ENCODE measurements around the gene ZNF549. TPM values are rescaled to one million over a fixed set of nuclear protein-coding genes. Genes with fewer than 3 reads are reported as not detected.

Gene ZNF549
- total RNA-seq, 1 experiment from 2014 or later = 9.2 TPM

- no peak for TF ChIP-seq MYBL2 (CRISPR knock-in tag; IDR thresholded peaks at IDR 0.05)
Measured at GRCh38 chr19:57552432-57552831, 25.3 kb downstream of the ZNF549 start (continued).

- peaks cover 54% of the 10 kb centered on the region for H3K36me3 Mint-ChIP-seq
- POLR2A ChIA-PET = no interaction called here
Measured at GRCh38 chr19:57557659-57558058, 30.5 kb downstream of the ZNF549 start.

GRCh38 chr19:57558525-57558924 lies 31.4 kb downstream of the ZNF549 start:
- ATAC-seq (0 out of 2 replicates have a peak, but pooled peaks have one; percentile 10), DNase-seq (ENCODE audit: low spot score) (no peak)
- H3K27ac Mint-ChIP-seq = no peak overlapping the region
- H3K4me1 Mint-ChIP-seq = peaks cover 11% of the 10 kb centered on the region
- H3K4me3 Mint-ChIP-seq = peak overlapping the region; percentile 97
- peaks cover 27% of the 10 kb centered on the region for H3K27me3 Mint-ChIP-seq (ENCODE audit: low read depth)
- H3K36me3 Mint-ChIP-seq = peaks cover 48% of the 10 kb centered on the region
- peaks cover 37% of the 10 kb centered on the region for H3K9me3 Mint-ChIP-seq
- POLR2A ChIA-PET = no interaction called here
- CTCF ChIA-PET = interaction anchor here (0.7 to 1.2 kb wide), 4 partner anchors 106 to 152 kb away, joined by 3 to 5 read pairs (median 3); partner anchors contain the start of genes ZNF154 and ZNF551
- TF ChIP-seq ZBTB43 (CRISPR knock-in tag; IDR thresholded peaks at IDR 0.05) (no peak), STAT6 (CRISPR knock-in tag; conservative IDR thresholded peaks at IDR 0.05; ENCODE audit: low read depth) (no peak), TP53 (CRISPR knock-in tag; IDR thresholded peaks at IDR 0.05) (no peak), MAX (CRISPR knock-in tag; IDR thresholded peaks at IDR 0.05) (no peak), GABPB1 (CRISPR knock-in tag; IDR thresholded peaks at IDR 0.05) (no peak), ZMAT4 (CRISPR knock-in tag; IDR thresholded peaks at IDR 0.05) (no peak), GTF2I (CRISPR knock-in tag; conservative IDR thresholded peaks at IDR 0.05) (no peak), IRF2 (CRISPR knock-in tag; IDR thresholded peaks at IDR 0.05; ENCODE audit: borderline replicate concordance, low read depth) (no peak), USF1 (CRISPR knock-in tag; IDR thresholded peaks at IDR 0.05) (no peak), ZNF532 (CRISPR knock-in tag; IDR thresholded peaks at IDR 0.05; ENCODE audit: borderline replicate concordance) (no peak), ARID4B (CRISPR knock-in tag; IDR thresholded peaks at IDR 0.05; ENCODE audit: borderline replicate concordance) (no peak)

More at GRCh38 chr19:57557659-57558058, 30.5 kb downstream of the ZNF549 start:
- DNase-seq (ENCODE audit: low spot score) = no peak
- no peak overlapping the region for H3K27ac Mint-ChIP-seq
- peaks cover 22% of the 10 kb centered on the region for H3K27me3 Mint-ChIP-seq (ENCODE audit: low read depth)
- H3K9me3 Mint-ChIP-seq = peaks cover 28% of the 10 kb centered on the region
- CTCF ChIA-PET = interaction anchor here (1.2 kb wide), 1 partner anchor 152 kb away, joined by 3 read pairs; no protein-coding TSS in a partner anchor
- no peak for TF ChIP-seq MAX (CRISPR knock-in tag; IDR thresholded peaks at IDR 0.05)
- TF ChIP-seq ZBTB43 (CRISPR knock-in tag; IDR thresholded peaks at IDR 0.05) = no peak
- no peak for TF ChIP-seq SOX15 (CRISPR knock-in tag; IDR thresholded peaks at IDR 0.05)
- TF ChIP-seq CBFB (CRISPR knock-in tag; IDR thresholded peaks at IDR 0.05; ENCODE audit: low read depth) = no peak
- H3K4me3 Mint-ChIP-seq = peak overlapping the region; percentile 97
- no peak for ATAC-seq
- H3K4me1 Mint-ChIP-seq = peaks cover 11% of the 10 kb centered on the region
